Measurements from ENCODE around the gene IL31RA.

The IL31RA gene

GRCh38 chr5:55904152-55904551, 53.0 kb downstream of the IL31RA start:
- DNase-seq, result no peak

- no peak for DNase-seq
Measured at GRCh38 chr5:55905251-55905650, 54.1 kb downstream of the IL31RA start.

DNA sequence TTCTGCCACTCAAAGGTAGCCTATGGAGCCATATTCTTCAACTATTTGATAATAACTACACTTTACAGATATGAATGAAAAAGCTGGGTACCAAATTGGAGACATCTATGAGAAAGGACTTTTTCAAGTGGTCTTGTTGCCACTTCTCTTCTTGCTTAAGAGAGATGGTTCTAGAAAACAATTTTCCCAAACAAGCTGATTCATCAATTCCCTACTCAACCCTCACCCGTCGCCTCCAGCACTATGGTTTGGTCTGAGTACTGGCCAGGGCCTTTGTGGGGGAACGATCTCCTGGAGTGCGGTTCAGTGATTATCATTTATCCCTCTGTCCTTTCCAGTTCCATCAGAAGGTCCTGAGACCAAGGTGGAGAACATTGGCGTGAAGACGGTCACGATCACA, 56.8 kb downstream of the IL31RA start:
- DNase-seq, result no peak

- DNase-seq, result no peak
Measured at GRCh38 chr5:55908804-55909203, 57.6 kb downstream of the IL31RA start.

- no peak for DNase-seq
Measured at GRCh38 chr5:55911784-55912653, 60.9 kb downstream of the IL31RA start.

DNA sequence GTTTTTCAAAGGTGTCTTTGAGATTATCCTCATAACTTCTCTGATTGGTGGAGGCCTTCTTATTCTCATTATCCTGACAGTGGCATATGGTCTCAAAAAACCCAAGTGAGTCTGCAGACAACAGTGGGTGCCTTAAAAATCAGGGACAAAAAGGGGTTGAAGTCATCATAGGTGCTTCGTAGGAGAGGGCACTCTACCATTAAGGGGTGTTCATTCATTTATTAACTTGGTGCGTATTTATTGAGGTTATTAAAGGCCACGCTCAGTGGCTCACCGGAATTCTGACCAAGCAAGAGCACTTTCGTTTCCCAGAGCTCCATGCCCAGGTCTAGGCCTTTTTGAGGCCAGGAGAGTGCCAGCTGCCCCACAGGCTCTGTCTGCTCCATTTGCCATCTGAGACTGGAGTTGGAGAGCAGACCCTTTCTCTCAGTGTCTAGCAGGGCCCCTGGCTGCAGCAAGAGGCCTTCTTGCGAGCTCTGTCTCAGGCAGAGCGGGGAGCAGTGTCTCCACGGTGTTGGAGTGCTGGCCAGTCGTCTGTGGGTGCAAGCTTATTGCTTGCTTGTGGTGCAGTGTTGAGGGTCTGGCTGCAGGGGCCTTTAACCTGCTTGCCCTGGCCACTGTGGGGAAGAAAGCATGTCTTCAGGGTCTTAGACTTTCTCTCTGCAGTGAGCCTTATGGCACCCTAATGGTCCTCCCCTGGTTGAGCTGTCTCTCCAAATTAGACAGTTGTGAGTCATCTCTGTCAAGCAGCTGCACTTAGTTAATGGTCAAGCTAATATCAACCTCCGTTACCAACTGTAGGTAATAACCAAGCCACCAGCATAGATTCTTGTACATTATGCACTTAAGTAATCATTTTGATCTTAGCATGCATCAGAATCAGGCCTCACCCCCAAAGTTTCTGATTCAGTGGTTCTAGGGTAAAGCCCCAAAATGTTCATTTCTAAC, 62.6 kb downstream of the IL31RA start:
- no peak for DNase-seq

DNA sequence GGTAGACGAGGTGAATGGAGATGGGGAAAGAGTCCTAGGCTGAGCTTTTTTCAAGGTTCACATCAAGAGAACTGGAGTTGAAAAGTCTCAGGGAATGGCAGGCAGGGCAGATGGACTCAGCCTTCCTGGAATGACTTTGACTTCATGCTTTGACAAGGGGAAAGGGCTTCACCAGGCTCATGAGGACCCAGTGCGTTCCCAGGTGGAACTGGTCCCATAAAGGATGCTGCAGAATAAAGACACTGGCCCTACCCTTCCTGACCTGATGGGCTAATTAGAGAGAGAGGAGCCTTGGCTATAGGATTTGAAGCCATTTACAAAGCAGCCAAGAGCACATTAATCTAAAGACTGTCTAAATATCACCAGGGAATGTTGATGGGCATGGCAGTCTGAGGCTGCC, 63.8 kb downstream of the IL31RA start:
- DNase-seq, result no peak

GRCh38 chr5:55915783-55916182, 64.6 kb downstream of the IL31RA start:
- no peak for DNase-seq

- no peak for DNase-seq
Measured at GRCh38 chr5:55916986-55917385, 65.8 kb downstream of the IL31RA start.

DNA sequence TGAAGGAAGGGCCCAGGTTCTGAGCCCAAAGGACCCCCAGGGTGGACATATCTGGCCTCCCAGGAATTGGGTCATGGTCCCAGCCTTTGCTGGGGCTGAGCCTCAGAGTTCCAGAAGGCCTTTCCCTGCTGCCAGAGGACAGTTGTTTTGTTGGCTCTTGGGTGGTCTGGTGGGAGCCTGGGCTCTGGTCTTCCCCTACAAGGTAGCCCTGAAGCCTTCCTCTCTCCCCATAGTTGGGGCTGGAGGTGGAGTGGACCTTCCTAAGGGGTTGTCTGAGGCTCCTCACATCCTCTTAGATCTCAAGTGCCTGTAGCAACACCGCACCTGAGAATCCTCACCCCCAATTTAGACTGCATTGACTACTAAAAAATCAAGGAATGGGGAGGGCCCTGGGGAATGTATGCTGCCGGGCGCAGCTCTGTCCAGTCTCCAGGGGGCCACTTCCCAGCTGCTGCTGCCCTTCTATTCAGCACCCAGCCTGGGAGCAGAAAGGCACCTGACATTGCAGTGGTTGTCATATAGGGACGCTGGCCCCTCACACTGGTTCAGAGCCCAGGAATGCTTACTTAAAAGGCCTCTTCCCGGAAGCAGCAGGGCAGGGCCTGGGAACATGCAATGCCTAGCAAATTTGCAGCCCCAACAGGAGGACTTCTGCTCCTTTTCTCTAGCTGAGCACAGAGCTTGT, 66.4 kb downstream of the IL31RA start:
- DNase-seq, result no peak

GRCh38 chr5:55918087-55919035, 67.2 kb downstream of the IL31RA start:
- no peak for DNase-seq

GRCh38 chr5:55919625-55920024, 68.5 kb downstream of the IL31RA start:
- no peak for DNase-seq

GRCh38 chr5:55920784-55921183, 69.6 kb downstream of the IL31RA start:
- DNase-seq, result no peak

DNA sequence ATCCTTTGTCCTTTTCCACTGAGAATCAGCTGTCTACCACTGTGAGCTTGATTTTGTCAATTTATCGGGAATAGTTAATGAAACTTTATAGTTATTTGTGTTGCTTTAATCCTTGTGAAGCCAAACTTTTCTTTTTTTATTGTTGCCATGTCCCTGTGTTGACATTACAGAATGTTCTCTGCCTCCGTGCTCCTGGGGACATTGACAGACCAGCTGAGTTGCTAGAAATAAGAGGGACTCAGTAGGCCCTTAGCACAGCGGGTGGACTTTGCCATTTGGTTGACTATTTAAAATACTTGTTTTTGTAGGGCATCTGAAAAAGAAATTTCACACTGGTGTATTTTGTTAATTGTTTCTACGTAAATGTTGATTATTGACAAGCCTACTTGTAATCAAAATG, 70.5 kb downstream of the IL31RA start:
- DNase-seq, result no peak

GRCh38 chr5:55923177-55923771, 72.1 kb downstream of the IL31RA start:
- no peak for DNase-seq

- no peak for DNase-seq
Measured at GRCh38 chr5:55923865-55924500, 72.8 kb downstream of the IL31RA start.

- DNase-seq, result no peak
Measured at GRCh38 chr5:55924744-55925143, 73.6 kb downstream of the IL31RA start.

DNA sequence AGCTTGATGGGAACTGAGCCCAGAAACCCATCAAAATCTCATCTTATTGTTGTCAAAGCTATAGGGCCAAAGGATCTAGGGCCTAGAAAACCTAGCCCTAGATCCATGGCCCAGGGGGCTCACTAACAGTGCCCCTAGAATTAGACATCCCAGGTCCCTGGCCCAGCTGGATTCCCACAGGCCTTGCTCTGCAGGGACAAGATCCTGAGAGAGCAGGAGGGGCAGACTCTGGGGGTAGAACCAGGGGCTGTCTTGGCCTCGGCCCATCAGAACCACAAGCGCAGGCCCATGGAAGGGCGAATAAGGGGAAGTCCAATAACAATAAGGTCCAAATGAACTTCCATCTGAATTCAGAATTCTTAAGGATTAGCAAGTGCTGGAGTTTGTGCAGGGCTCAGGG, 74.0 kb downstream of the IL31RA start:
- DNase-seq, result no peak

DNA sequence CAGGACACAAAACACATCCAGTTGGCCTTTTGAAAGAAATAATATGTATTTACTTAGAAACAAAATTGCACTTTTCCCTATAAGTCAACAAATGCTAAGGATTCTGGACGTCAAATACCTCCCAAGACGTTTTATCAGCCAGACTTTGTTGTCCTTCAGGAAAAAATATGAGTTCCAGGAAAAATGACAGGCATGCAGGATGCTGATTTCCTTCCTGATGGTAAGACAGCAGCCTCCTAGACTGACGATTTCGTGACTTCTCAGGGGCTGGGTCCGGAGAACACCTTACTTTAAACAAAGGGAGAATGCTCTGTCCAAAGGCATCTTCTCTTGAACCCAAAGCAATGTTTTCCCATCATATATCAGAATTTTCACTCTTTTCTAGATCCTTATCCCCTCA, 74.6 kb downstream of the IL31RA start:
- no peak for DNase-seq

DNA sequence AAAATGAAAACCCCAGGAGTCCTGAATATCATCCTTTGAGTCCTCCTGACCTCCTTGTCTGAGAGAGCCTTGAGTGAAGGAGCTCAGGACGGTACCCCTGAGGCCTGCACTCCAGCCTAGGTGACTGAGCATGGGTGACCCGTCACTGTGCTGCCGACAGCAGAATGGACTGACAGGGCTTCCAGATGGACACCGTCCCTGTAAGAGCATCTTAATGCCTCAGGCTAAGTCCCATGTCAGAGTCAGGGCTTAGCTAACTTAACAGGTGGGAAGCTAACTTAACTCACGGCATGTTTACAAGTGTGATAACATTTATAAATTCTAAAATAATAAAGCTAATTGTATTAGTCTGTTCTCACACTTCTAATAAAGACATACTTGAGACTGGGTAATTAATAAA, 75.3 kb downstream of the IL31RA start:
- no peak for DNase-seq
